IMR-90 (cell line): ENCODE measurements around the gene BMP2K.

Experiments
- POLR2A ChIP-seq: IDR thresholded peaks from 2 replicates; pipeline ENCODE4 v1.6.1; 2012; ENCODE audit warnings: mild to moderate bottlenecking, low read depth, low read length
- TF ChIP-seq, protein P1 (sequence below): conservative IDR thresholded peaks from 2 replicates; pipeline ENCODE4 v1.5.1; 2012; ENCODE audit warnings: mild to moderate bottlenecking, low read depth, low read length, improper control_type of control experiment

DNA sequence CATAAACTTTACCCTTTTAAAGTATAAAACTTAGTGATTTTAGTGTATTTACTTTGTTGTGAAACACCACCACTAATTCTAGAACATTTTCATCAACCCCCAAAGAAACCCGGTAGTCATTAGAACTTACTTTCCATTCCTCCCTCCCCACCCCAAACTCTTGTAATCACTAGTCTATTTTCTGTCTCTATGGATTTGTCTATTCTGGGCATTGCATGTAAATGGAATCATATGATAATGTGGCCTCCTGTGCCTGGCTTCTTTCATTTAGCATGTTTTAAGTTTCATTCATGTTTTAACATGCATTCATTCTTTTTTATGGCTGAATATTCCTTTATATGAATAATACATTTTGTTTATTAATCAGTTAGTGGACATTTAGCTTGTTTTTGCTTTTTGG is 27.8 kb downstream of the BMP2K start:
- TF ChIP-seq, protein P1, sequence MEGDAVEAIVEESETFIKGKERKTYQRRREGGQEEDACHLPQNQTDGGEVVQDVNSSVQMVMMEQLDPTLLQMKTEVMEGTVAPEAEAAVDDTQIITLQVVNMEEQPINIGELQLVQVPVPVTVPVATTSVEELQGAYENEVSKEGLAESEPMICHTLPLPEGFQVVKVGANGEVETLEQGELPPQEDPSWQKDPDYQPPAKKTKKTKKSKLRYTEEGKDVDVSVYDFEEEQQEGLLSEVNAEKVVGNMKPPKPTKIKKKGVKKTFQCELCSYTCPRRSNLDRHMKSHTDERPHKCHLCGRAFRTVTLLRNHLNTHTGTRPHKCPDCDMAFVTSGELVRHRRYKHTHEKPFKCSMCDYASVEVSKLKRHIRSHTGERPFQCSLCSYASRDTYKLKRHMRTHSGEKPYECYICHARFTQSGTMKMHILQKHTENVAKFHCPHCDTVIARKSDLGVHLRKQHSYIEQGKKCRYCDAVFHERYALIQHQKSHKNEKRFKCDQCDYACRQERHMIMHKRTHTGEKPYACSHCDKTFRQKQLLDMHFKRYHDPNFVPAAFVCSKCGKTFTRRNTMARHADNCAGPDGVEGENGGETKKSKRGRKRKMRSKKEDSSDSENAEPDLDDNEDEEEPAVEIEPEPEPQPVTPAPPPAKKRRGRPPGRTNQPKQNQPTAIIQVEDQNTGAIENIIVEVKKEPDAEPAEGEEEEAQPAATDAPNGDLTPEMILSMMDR, result no peak
- no peak for TF ChIP-seq POLR2A
